Stimulated activated naive CD4-positive, alpha-beta T cell (primary cell): ENCODE measurements around the gene NDUFA6.
A peak's percentile ranks its signal among the peaks of the same experiment; 100 is the strongest.
"Not testable (repeated sequence)": the region's sequence is repeated elsewhere in the genome, so short reads cannot be mapped to it uniquely, and the experiment has no call there.

Experiments used
- DNase-seq, 6 experiments: peaks; one replicate each; lab custom pipeline; 2025; lab: John Stamatoyannopoulos, UW

Gene NDUFA6

DNA sequence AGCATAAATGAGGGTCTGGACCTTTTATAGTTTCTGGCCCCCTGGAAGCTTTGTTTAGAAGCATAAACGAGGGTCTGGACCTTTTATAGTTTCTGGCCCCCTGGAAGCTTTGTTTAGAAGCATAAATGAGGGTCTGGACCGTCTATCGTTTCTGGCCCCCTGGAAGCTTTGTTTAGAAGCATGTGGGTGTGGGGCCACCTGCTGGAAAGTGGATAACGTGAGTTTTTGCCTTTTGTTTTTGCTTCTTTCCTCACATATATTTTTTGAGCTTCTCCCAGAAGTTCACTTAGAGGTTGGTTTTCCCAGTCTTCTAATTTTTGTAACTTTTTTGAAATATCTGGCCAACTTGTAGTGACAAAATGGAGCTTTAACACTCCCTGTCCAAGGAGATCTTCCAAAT, 22.2 kb upstream of the NDUFA6 start:
- not testable (repeated sequence) for DNase-seq

DNA sequence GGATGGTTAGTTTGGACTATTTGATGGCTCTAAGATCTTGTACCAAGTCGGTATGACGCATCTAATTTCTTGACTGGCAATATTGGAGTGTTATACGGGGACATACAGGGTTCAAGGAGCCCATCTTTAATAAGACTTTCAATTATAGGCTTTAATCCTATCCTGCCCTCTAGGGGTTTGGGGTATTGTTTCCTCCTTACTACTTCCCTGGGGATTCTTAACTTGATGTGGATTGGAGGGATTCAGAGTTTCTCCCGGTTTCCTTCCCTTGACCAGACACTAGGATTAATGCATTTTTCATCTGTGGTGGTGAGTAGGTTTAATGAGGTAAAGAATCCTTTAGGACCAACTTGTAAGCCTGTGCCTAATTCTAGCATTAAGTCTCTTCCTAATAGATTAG, 21.2 kb upstream of the NDUFA6 start:
- DNase-seq = no peak

DNA sequence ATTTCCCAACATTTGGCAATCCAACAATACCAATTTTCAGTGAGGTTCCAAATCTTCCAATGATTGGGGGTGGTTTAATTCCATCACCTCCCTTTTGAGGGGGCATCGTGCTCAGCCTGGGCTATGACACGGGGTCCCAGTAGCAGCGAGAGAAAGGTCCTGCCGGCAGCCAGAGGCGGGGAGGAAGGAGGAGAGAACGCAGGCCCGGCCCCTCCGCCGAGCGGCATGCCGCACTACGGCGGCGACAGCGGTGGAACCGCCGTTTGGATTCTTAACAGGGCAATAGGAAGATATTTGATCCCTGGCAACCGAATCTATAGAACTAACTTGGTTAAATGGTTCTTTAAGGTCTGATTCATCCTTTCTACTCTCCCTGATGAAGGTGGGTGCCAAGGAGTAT, 18.3 kb upstream of the NDUFA6 start:
- no peak for DNase-seq

DNA sequence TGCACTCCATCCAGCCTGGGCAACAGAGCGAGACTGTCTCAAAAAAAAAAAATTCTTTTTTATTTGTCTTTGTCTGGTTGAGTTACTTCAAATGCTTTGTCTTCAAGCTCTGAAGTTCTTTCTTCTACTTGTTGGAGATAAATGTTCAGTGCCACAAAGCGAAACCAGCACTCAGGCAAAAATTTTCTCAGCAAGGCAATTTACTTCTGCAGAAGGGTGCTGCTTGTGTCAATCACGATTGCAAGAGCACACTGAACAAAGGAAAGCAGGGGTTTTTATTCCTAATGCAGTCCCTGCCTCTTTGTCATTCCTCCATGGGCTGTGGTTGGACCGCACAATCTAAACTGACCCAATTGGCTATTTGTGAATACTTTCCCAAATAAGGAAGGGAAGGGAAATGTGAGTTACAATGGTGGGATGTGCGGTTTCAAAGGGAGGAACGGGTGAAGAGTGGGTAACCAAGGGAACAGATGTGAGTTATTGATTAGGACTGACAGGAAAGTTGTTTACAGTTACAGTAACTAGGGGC, 13.8 kb upstream of the NDUFA6 start:
- DNase-seq = not testable (repeated sequence)

DNA sequence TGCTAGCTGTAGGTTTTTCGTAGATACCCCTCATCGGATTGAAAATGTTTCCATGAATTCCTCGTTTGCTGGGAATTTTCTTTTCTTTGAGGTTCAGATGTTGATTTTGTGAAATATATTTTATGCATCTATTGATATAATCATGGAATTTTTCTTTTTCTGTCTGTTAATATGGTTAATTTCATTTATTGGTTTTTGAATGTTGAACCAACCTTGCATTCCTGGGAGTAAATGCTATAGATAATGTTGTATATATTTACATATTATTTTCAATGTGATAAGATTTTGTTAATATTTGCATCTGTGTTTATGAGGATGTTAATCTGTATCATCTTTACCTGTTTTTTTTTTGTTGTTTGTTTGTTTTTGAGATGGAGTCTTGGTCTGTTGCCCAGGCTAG, 10.6 kb upstream of the NDUFA6 start:
- DNase-seq = no peak

DNA sequence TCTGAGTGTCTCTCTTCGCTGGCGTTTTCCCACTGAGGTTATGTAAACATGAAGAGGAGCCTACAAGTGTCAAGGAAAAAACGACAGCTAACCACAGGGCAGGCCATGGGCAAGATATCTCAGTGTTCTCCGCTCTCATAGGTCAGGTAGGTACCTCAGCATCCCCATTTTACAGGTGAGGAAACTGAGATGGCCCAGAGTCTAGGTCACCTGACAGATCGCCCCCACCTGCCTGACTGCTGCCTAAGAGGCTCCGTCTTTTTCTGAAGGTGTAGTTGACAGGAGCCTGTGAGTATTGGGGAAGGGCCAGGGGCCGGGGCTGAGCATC, 847 bp upstream of the NDUFA6 start:
- DNase-seq = no peak

DNA sequence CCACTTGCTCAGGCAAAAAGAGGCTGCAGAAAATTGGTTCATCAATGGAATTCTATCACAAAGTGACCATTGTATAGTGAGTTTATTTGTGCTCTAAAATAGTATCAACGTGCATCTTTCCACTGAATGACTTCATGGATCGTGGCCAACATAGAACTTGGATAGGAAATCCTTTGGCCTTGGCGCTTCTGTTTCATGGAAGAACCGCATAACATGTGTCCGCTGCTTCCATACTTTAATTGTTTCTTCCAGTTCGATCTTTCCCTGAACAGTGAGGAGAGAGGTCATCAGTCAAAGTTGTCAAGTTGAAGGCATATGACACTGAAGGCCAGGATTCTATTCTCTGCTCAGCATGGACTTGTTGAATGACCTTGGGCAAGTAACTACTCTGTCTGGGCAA, 4.5 kb downstream of the NDUFA6 start:
- no peak for DNase-seq

DNA sequence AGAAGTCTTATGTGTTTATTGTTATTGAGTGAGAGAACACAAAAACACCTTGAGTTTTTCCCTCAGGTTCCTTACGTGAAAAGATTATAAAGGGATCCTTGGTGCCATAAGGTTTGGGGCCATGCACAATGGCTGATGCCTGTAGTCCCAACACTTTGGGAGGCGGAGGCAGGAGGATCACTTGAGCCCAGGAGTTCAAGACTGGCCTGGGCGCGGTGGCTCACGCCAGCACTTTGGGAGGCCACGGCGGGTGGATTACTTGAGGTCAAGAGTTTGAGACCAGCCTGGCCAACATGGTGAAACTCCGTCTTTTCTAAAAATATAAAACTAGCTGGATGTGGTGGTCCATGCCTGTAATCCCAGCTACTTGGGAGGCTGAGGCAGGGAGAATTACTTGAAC, 5.7 kb downstream of the NDUFA6 start:
- no peak for DNase-seq

DNA sequence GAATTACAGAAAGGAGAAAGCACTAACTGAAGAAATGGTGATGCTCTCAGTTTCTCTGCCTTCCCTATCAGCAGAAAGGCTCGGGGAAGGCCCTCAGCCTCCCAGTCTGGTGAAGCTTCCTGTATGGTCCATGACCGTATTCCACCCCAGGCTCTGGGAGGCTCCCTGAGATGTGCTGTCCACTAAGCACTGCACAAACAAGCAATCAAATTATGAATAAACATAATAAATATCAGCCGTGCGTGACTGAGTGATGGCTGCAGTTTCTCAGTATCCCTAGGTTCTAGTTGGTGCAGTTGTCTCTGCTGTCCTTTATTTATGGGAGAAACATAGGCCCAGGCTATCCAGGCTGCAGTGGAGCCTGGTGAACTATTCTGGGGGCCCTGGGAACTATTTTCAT, 7.5 kb downstream of the NDUFA6 start:
- no peak for DNase-seq

DNA sequence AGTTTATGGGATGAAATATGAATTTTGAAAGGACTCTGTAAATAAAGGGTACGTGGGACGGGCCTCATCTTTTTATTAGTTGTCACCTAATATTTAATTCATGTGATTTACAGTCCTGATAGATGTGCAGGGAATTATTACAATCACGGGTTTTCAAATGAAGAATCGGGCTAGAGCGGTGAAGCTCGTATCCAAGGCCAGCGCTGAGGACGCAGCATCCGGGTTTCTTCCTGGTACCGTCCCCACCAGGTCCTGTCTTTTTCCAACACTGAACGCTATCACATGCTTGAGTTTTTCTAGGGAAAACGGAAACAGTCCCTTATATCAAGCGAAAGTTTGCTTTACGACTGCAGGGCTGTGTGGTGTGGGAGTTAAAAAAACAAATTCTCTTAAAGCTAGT, 10.3 kb downstream of the NDUFA6 start:
- peak in 1 of 6 experiments; percentile 6 for DNase-seq

DNA sequence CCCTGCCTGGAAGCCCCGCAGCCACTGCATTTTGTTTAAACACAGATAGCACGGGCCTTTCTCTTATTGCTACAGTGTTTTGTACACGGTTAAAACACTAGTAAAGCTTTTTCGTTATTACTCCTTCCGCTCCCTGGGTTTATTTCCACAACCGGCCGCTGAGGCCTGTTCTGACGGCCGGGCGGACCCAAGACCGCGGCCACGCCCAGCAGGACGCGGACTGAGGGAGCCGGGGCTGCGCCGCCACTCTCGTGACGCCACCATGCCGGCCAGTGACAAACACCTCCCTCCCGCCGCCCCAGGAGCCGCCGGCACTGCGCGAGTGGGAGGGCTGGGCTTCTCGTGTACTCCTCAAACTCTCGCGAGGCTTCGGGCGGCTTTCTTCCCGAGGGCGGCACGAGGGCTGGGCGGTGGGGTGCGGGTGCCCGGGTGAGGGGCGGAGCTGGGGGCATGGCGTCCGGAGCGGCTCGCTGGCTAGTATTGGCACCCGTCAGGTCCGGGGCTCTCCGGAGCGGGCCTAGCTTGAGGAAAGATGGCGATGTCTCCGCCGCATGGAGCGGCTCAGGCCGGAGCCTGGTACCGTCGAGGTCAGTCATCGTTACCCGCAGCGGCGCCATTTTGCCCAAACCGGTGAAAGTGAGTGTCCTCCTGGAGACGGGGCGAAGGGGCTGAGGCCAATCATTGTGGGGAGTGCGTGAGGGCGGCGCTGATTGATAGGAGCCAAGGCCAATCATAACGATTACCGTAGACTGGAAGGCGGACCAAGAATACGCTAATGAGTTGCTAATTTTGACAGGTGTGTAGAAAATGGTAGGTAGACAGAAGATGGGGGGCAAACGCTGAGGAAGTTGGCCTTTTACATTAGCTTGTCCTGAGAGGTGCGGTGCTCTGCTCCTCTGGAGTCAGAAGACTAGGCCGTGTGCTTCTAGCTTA, 11.0 kb downstream of the NDUFA6 start, which contains the start of gene SMDT1:
SMDT1 (plus strand) TSS at position 382 of the 933 bp plus-strand sequence; CDS start at position 451, 69 bp downstream.
- DNase-seq = peak; percentile 95 to 100 (median 98)

DNA sequence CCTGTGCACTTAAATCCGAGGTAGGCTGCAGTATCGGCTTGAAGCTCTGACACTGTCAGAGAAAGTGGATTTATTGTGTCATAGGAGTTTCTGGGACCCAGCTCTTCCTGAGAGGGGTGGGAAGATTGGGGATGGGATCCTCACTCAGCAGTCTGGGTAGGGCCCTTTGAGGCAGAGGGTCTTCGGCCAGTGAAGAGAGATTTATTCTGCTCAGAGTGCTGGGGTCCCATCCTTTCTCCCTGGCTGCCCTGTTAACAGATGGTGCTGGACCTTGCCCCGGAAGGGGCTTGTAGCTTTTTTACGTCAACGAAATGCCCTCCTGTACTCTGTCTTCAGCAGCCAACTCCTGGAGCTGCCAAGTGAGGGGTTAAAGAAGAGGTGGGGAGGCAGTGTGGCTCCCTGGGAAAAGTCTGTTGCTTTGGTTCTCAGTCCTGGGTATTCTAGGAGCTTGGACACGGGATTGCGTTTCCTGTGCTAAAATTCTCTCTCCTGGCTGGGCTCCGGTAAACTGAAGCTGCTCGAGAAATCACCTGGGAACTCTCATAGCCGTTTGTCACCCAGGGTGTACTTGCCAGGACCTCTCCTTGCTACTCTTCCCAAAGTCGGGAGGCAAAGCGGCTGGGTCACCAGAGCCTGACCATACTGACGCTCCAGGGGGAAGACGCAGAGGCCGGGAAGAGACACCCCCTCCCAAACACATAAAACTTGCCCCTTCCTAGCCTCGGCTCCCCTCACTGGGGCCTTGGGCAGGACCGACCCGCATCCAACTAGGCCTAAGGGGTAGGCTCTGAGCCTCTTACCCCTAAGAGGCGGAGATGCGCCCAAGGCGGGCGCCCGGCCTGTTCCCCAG, 11.9 kb downstream of the NDUFA6 start:
- DNase-seq = no peak

DNA sequence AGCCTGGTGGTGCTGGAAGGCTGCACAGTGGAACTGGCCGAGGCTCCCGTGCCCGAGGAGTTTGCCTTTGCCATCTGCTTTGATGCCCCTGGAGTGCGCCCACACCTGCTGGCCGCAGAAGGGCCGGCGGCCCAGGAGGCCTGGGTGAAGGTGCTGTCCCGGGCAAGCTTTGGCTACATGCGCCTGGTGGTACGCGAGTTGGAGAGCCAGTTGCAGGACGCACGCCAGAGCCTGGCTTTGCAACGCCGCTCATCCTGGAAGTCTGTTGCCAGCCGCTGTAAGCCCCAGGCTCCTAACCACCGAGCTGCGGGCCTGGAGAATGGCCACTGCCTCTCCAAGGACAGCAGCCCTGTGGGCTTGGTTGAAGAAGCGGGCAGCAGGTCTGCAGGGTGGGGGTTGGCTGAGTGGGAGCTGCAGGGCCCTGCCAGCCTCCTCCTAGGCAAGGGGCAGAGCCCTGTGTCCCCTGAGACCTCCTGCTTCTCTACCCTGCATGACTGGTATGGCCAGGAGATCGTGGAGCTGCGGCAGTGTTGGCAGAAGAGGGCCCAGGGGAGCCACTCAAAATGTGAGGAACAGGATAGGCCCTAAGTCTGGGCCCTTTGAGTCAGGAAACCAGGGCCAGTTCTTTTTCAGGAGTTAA, 13.0 kb downstream of the NDUFA6 start:
- no peak for DNase-seq

DNA sequence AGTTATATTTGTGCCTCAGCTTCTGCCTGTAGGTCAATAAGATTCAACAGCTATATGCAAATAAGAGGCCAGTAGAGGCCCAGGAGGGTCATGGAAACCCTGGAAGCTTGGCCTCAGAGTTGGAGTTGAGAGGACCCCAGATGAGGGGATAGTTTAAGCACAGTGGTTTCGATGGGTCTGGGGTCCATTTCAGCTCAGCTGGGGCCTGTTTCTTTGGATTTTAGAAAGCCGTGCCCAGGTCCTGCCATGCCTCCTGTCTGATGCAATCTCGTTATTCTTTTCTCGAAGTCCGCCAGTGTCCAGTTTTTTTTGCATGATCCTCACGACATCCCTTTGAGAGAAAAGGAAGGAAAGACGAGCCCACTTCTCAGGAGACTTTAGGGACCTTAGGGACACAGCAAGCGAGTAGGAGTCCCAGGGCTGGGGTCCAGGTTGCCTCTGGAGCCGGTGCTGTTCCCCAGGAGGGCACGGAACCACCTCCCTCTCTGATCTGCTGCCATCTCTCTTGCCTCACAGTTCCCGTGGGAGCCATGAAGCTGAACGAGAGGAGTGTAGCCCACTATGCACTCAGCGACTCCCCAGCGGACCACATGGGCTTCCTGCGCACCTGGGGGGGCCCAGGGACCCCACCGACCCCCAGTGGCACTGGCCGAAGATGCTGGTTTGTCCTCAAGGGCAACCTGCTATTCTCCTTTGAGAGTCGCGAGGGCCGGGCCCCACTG, 13.6 kb downstream of the NDUFA6 start:
- no peak for DNase-seq

DNA sequence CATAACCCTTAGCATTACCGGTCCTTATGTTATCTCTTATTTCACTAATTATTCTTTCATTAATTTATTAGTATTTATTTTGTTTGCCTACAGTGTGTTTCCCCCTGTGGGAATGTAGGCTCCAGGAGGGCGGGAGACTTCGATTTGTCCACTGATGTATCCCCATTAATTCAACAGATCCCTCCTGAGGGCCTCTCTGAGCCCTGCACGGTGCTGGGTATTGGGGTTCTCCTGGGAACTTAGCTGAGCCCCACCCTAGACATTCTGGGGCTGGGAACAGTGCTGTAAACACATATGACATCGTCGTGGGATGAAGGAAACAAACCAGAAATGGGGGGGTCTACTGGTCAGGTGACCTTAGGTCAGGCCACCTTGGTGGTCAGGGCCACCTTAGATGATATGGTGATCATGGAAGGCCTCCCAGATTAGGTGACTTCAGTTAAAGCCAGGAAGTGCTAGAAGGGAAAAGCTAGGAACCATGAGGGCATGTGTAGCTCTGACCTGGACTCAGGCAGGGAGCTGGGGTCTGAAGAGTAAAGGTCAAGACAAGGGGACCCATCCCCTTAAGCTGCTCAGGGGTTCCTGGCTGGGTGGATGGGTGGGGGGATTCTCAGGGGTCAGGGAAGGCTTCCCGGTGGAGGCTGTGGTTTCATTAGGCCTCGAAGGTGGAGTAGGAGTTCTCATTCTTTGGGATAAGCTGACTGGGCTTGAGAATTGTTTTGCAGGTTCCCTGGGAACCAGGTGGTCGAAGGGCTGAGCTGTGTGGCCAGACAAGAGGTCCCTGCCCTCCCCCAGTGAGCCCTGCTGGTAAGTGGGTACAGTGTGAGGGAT, 15.5 kb downstream of the NDUFA6 start:
- DNase-seq = no peak

DNA sequence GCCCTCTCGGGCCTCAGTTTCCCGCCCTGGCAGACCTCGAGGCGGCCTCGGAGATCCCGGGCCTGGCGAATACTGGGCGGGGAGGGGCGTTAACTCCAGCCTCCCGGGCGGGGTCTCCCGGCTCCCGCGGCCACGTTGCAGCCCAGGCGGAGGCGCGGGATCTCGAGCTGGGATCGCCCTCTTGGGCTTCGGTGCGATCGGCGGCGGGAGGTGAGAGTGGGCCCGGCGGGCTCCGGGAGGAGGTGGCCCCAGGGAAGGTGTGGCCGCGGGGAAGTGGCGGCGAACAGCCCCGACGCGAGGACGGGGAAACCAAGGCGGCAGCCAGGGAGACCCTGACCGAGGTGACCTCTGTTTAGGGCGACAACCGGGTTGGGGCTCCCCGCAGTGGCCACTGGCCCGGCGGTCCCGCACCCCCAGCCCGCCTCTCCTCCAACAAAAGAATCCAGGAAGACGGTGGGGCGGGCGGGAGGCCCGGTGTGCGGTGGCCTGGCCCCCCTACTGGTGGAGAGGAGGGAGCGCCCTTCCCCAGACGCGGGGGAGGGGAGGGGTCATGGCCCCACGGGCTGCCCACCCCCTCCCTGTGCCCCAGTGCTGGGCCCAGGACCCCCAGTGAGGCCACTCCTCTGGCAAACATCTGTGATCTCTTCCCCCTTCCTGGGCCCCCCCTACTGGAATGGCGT, 16.3 kb downstream of the NDUFA6 start, which contains the start of gene PHETA2:
PHETA2 (plus strand) TSS at position 117 of the 680 bp plus-strand sequence. CDS start 3,046 bp downstream, outside the sequence.
- DNase-seq = peak in 5 of 6 experiments; percentile 18 to 54 (median 34)

DNA sequence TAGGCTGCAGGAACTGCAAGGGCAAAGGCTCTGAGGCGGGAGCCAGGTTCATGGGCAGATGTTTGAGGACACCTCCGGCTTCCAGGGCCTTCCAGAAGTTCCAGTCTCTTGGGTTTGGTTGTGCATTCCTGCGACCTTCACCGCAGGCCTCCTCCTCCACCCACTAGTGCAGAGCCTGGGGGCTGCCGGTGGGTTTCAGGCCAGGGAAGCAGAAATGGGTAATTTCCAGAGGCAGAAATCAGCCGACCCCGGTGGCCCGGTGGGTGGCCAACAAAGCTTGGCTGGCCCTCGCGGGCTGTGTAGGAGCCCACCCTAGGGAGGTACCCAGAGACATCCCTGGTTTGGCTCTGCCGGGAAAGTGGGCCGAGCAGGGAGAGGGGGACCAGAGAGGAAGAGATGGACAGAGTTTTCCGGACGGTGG, 16.9 kb downstream of the NDUFA6 start:
- no peak for DNase-seq

DNA sequence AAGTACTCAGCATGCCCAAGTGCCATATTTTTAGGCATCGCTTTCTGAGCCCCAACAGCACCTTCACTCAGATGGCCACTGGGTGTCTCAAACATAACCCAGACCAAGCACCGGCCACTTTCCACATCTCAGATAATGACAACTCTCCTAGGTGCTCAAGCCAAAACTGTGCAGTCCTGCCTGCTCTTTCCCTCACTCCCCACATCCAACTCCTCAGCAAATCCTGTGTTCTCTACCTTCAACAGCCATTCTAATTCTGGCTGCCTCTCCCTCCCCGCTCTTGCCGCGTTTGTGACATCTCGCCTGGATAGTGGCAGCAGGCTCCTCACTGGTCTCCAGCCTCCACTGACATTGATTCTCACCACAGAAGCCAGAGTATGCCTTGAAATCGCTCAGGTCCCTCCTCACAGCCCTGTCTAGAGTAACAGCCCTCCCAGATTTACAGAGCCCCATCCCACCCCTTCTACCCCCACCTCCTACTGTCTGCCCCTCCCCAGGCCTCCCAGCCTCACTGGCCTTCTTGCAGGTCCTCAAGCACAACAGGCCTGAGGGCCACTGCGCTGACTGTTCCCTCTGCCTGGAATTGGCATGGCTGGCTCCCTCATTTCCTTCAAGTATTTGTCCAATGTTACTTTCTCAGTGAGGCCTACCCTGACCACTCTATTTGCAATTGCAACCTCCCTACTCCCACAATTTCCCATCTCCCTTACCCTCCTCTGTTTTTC, 17.8 kb downstream of the NDUFA6 start:
- no peak for DNase-seq

DNA sequence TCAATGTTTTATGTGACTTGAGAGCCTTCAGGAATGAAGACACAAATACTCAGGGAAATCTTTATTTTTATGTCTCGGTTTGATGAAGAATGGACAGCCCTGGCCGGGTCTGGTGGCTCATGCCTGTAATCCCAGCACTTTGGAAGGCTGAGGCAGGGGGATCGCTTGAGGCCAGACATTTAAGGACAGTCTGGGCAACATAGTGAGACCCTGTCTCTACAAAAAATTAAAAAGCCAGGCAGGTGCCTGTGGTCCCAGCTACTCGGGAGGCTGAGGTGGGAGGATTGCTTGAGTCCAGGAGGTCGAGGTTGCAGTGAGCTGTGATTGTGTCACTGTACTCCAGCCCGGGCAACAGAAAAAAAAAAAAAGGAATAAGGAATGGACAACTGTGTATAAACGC, 19.1 kb downstream of the NDUFA6 start:
- not testable (repeated sequence) for DNase-seq
